Measurements from ENCODE around the gene TSEN34. TPM values are rescaled to one million over a fixed set of nuclear protein-coding genes. Genes with fewer than 3 reads are reported as not detected.

TSEN34 gene
- total RNA-seq, 1 experiment from 2014 or later: 64.7 TPM

- no peaks in the 10 kb centered on the region for H3K9me3 ChIP-seq (ENCODE audit: low read depth, low read length, poor library complexity, severe bottlenecking)
- H3K27me3 ChIP-seq (replicated peaks; ENCODE audit: insufficient read depth, low read depth, low read length, poor library complexity): no peaks in the 10 kb centered on the region
- no peaks in the 10 kb centered on the region for H3K4me1 ChIP-seq (ENCODE audit: insufficient read depth, low read length, poor library complexity, severe bottlenecking)
- H3K27ac ChIP-seq (ENCODE audit: low read depth, low read length, poor library complexity, severe bottlenecking): no peak overlapping the region
- intact Hi-C loops (cut with micrococcal nuclease; ENCODE audit: unreplicated experiment): no loop called here
- H3K36me3 ChIP-seq (ENCODE audit: insufficient read depth, low read length, poor library complexity, severe bottlenecking): peaks cover 91% of the 10 kb centered on the region
- no peak for DNase-seq (ENCODE audit: low spot score)
- BruUV-seq (replicated peaks): no TSS peak
- H3K4me3 ChIP-seq (ENCODE audit: low read depth, low read length, poor library complexity, severe bottlenecking): no peak overlapping the region
- TF ChIP-seq EZH2 (IDR thresholded peaks at IDR 0.05; ENCODE audit: borderline replicate concordance, low read depth, low read length, poor library complexity, severe bottlenecking): no peak
- no peak for TF ChIP-seq CTCF (conservative IDR thresholded peaks at IDR 0.05; ENCODE audit: low read depth, low read length)
- POLR2A ChIA-PET (ENCODE audit: low non-redundant PET): no interaction called here
- CTCF ChIA-PET: no interaction called here
Observed at GRCh38 chr19:54145541-54146158, 45.5 kb upstream of the TSEN34 start.

GRCh38 chr19:54147676-54148075 is 43.4 kb upstream of the TSEN34 start:
- POLR2A ChIA-PET (ENCODE audit: low non-redundant PET): no interaction called here
- Histone ChIP-seq H3K4me1 (ENCODE audit: insufficient read depth, low read length, poor library complexity, severe bottlenecking) (no peaks in the 10 kb centered on the region), H3K27ac (ENCODE audit: low read depth, low read length, poor library complexity, severe bottlenecking) (no peak overlapping the region), H3K36me3 (ENCODE audit: insufficient read depth, low read length, poor library complexity, severe bottlenecking) (peaks cover 94% of the 10 kb centered on the region), H3K27me3 (replicated peaks; ENCODE audit: insufficient read depth, low read depth, low read length, poor library complexity) (no peaks in the 10 kb centered on the region), H3K9me3 (ENCODE audit: low read depth, low read length, poor library complexity, severe bottlenecking) (no peaks in the 10 kb centered on the region), H3K4me3 (ENCODE audit: low read depth, low read length, poor library complexity, severe bottlenecking) (no peak overlapping the region)
- no TSS peak for BruUV-seq (replicated peaks)
- intact Hi-C loops (cut with micrococcal nuclease; ENCODE audit: unreplicated experiment): no loop called here
- CTCF ChIA-PET: no interaction called here
- DNase-seq (ENCODE audit: low spot score): no peak
- no peak for TF ChIP-seq EZH2 (IDR thresholded peaks at IDR 0.05; ENCODE audit: borderline replicate concordance, low read depth, low read length, poor library complexity, severe bottlenecking)
- no peak for TF ChIP-seq CTCF (conservative IDR thresholded peaks at IDR 0.05; ENCODE audit: low read depth, low read length)

DNA sequence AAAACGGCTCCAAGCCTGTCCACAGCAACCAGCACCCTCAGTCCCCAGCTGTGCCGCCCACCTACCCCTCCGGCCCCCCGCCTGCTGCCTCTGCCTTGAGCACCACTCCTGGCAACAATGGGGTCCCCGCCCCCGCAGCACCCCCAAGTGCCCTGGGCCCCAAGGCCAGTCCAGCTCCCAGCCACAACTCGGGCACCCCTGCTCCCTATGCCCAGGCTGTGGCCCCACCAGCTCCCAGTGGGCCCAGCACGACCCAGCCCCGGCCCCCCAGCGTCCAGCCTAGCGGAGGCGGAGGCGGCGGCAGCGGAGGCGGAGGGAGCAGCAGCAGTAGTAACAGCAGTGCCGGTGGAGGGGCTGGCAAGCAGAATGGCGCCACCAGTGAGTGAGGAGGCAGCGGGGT is 43.0 kb upstream of the TSEN34 start:
- Histone ChIP-seq H3K4me1 (ENCODE audit: insufficient read depth, low read length, poor library complexity, severe bottlenecking) (no peaks in the 10 kb centered on the region), H3K27me3 (replicated peaks; ENCODE audit: insufficient read depth, low read depth, low read length, poor library complexity) (no peaks in the 10 kb centered on the region), H3K4me3 (ENCODE audit: low read depth, low read length, poor library complexity, severe bottlenecking) (no peak overlapping the region), H3K36me3 (ENCODE audit: insufficient read depth, low read length, poor library complexity, severe bottlenecking) (peaks cover 94% of the 10 kb centered on the region), H3K9me3 (ENCODE audit: low read depth, low read length, poor library complexity, severe bottlenecking) (no peaks in the 10 kb centered on the region), H3K27ac (ENCODE audit: low read depth, low read length, poor library complexity, severe bottlenecking) (no peak overlapping the region)
- TF ChIP-seq EZH2 (IDR thresholded peaks at IDR 0.05; ENCODE audit: borderline replicate concordance, low read depth, low read length, poor library complexity, severe bottlenecking): no peak
- TF ChIP-seq CTCF (conservative IDR thresholded peaks at IDR 0.05; ENCODE audit: low read depth, low read length): no peak
- intact Hi-C loops (cut with micrococcal nuclease; ENCODE audit: unreplicated experiment): no loop called here
- no peak for DNase-seq (ENCODE audit: low spot score)
- POLR2A ChIA-PET (ENCODE audit: low non-redundant PET): no interaction called here
- BruUV-seq (replicated peaks): TSS peak; percentile 15
- CTCF ChIA-PET: no interaction called here
